K562 (cell line): ENCODE data around the gene TCFL5. TPM values are rescaled to one million over a fixed set of nuclear protein-coding genes. Genes with fewer than 3 reads are reported as not detected.

Experiments
- E2F5 ChIP-seq: sonication (generic); formaldehyde crosslinking; IDR thresholded peaks from 2 replicates; pipeline ENCODE4 v1.8.0; 2022; ENCODE audit warnings: mild to moderate bottlenecking, missing genetic modification reagents
- FUS ChIP-seq: fragments of 200-400 bp; formaldehyde crosslinking; optimal IDR thresholded peaks from 2 replicates; pipeline ENCODE3; 2017; ENCODE audit warnings: low read depth, low read length
- HDAC2 ChIP-seq: fragments of 450-650 bp; IDR thresholded peaks from 2 replicates; pipeline ENCODE4 v1.6.1; 2016; ENCODE audit warnings: mild to moderate bottlenecking
- ZC3H4 ChIP-seq: sonication (generic); formaldehyde crosslinking; IDR thresholded peaks from 2 replicates; pipeline ENCODE4 v1.9.0; 2021; ENCODE audit warnings: missing genetic modification reagents, borderline replicate concordance
- ZFP36 ChIP-seq: fragments of 150-350 bp; IDR thresholded peaks from 2 replicates; pipeline ENCODE4 v1.6.1; 2018; ENCODE audit warnings: low read length, low read depth; ENCODE audit not compliant: partially characterized antibody
- polyA plus RNA-seq, 8 experiments: library from polyadenylated mRNA; depleted of rRNA in 4 of 8; stranded (reverse) in 5 of 8; unstranded in 3 of 8; fragments of >200 nt; fragmentation: Nextera tagmentation in 2 of 8; fragmentation: Illumina TruSeq in 1 of 8; extraction: Ambion mirVana in 2 of 8; extraction: Trizol in 1 of 8; gene quantifications; 2 replicates each; pipeline versions ENCODE4 v1.2.1 to v1.2.3, GENCODE V29; 2011 to 2014; ENCODE audit warnings: inconsistent platforms in 1 of 8, missing spikeins in 1 of 8
- total RNA-seq, 7 experiments: library from RNA; depleted of rRNA in 6 of 7; stranded (reverse); fragments of >200 nt in 6 of 7; fragmentation: Illumina TruSeq in 2 of 7; extraction: Trizol in 2 of 7; gene quantifications; 2 replicates each; pipeline versions ENCODE4 v1.2.1 to v1.2.3, GENCODE V29; 2011 to 2021; ENCODE audit warnings: low replicate concordance in 1 of 7
- TF ChIP-seq, protein P1 (sequence below): sonication (generic); formaldehyde crosslinking; IDR thresholded peaks from 2 replicates; pipeline ENCODE4 v1.8.1; 2023; ENCODE audit warnings: mild to moderate bottlenecking, missing genetic modification reagents
- TF ChIP-seq, protein P2 (sequence below): fragments of 250-450 bp; sonication (Bioruptor Pico); IDR thresholded peaks from 2 replicates; pipeline ENCODE4 v1.4.0; 2020; ENCODE audit warnings: mild to moderate bottlenecking, moderate library complexity
- TF ChIP-seq, protein P3 (sequence below): fragments of 450-650 bp; IDR thresholded peaks from 2 replicates; pipeline ENCODE4 v1.6.1; 2017; ENCODE audit warnings: antibody characterized with exemption, mild to moderate bottlenecking
- TF ChIP-seq, protein P4 (sequence below): fragments of 450-650 bp; formaldehyde crosslinking; IDR thresholded peaks from 2 replicates; pipeline ENCODE4 v1.4.0; 2020; ENCODE audit warnings: mild to moderate bottlenecking, mixed read lengths
- TF ChIP-seq, protein P5 (sequence below): fragments of 250-450 bp; sonication (Bioruptor Pico); IDR thresholded peaks from 2 replicates; pipeline ENCODE4 v1.6.1; 2021; ENCODE audit warnings: mild to moderate bottlenecking

Gene TCFL5
- total and polyA plus RNA-seq, 9 of the 15 experiments (the other 6 are each of a cell fraction or from before 2014, with no cell fraction given): 1.00 to 12.6 (median 9.1) TPM

DNA sequence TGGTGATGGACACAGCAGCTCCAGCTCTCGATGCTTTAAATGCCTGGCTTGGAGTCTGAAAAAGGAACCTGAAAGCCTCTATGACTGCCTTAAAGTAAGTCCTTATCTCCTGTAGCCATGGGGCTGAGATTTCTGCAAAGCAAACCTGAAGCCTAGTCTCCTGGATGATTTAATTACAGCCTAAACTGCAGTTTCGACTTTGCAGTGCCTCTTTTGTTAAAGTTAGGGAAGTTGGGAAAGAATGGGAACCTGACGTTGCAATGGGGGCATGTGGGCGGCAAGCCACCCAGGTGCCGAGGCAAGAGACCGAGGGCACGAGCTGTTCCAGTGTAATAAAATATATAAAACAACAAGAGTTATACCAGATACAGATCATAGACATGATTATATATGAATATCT is 11.7 kb upstream of the TCFL5 start (continued):
- TF ChIP-seq, protein P1, sequence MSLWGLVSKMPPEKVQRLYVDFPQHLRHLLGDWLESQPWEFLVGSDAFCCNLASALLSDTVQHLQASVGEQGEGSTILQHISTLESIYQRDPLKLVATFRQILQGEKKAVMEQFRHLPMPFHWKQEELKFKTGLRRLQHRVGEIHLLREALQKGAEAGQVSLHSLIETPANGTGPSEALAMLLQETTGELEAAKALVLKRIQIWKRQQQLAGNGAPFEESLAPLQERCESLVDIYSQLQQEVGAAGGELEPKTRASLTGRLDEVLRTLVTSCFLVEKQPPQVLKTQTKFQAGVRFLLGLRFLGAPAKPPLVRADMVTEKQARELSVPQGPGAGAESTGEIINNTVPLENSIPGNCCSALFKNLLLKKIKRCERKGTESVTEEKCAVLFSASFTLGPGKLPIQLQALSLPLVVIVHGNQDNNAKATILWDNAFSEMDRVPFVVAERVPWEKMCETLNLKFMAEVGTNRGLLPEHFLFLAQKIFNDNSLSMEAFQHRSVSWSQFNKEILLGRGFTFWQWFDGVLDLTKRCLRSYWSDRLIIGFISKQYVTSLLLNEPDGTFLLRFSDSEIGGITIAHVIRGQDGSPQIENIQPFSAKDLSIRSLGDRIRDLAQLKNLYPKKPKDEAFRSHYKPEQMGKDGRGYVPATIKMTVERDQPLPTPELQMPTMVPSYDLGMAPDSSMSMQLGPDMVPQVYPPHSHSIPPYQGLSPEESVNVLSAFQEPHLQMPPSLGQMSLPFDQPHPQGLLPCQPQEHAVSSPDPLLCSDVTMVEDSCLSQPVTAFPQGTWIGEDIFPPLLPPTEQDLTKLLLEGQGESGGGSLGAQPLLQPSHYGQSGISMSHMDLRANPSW: no peak
- TF ChIP-seq HDAC2 (peak; percentile 52; the same call in 1 of the 2 replicates), E2F5 (CRISPR knock-in tag) (no peak), ZFP36 (no peak), FUS (no peak), ZC3H4 (CRISPR knock-in tag) (no peak)
- TF ChIP-seq, protein P2, sequence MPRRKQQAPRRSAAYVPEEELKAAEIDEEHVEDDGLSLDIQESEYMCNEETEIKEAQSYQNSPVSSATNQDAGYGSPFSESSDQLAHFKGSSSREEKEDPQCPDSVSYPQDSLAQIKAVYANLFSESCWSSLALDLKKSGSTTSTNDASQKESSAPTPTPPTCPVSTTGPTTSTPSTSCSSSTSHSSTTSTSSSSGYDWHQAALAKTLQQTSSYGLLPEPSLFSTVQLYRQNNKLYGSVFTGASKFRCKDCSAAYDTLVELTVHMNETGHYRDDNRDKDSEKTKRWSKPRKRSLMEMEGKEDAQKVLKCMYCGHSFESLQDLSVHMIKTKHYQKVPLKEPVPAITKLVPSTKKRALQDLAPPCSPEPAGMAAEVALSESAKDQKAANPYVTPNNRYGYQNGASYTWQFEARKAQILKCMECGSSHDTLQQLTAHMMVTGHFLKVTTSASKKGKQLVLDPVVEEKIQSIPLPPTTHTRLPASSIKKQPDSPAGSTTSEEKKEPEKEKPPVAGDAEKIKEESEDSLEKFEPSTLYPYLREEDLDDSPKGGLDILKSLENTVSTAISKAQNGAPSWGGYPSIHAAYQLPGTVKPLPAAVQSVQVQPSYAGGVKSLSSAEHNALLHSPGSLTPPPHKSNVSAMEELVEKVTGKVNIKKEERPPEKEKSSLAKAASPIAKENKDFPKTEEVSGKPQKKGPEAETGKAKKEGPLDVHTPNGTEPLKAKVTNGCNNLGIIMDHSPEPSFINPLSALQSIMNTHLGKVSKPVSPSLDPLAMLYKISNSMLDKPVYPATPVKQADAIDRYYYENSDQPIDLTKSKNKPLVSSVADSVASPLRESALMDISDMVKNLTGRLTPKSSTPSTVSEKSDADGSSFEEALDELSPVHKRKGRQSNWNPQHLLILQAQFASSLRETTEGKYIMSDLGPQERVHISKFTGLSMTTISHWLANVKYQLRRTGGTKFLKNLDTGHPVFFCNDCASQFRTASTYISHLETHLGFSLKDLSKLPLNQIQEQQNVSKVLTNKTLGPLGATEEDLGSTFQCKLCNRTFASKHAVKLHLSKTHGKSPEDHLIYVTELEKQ (CRISPR knock-in tag): no peak
- TF ChIP-seq, protein P3, sequence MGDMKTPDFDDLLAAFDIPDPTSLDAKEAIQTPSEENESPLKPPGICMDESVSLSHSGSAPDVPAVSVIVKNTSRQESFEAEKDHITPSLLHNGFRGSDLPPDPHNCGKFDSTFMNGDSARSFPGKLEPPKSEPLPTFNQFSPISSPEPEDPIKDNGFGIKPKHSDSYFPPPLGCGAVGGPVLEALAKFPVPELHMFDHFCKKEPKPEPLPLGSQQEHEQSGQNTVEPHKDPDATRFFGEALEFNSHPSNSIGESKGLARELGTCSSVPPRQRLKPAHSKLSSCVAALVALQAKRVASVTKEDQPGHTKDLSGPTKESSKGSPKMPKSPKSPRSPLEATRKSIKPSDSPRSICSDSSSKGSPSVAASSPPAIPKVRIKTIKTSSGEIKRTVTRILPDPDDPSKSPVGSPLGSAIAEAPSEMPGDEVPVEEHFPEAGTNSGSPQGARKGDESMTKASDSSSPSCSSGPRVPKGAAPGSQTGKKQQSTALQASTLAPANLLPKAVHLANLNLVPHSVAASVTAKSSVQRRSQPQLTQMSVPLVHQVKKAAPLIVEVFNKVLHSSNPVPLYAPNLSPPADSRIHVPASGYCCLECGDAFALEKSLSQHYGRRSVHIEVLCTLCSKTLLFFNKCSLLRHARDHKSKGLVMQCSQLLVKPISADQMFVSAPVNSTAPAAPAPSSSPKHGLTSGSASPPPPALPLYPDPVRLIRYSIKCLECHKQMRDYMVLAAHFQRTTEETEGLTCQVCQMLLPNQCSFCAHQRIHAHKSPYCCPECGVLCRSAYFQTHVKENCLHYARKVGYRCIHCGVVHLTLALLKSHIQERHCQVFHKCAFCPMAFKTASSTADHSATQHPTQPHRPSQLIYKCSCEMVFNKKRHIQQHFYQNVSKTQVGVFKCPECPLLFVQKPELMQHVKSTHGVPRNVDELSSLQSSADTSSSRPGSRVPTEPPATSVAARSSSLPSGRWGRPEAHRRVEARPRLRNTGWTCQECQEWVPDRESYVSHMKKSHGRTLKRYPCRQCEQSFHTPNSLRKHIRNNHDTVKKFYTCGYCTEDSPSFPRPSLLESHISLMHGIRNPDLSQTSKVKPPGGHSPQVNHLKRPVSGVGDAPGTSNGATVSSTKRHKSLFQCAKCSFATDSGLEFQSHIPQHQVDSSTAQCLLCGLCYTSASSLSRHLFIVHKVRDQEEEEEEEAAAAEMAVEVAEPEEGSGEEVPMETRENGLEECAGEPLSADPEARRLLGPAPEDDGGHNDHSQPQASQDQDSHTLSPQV: no peak
- TF ChIP-seq, protein P4, sequence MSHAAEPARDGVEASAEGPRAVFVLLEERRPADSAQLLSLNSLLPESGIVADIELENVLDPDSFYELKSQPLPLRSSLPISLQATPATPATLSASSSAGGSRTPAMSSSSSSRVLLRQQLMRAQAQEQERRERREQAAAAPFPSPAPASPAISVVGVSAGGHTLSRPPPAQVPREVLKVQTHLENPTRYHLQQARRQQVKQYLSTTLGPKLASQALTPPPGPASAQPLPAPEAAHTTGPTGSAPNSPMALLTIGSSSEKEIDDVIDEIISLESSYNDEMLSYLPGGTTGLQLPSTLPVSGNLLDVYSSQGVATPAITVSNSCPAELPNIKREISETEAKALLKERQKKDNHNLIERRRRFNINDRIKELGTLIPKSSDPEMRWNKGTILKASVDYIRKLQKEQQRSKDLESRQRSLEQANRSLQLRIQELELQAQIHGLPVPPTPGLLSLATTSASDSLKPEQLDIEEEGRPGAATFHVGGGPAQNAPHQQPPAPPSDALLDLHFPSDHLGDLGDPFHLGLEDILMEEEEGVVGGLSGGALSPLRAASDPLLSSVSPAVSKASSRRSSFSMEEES (CRISPR knock-in tag): no peak
- TF ChIP-seq, protein P5, sequence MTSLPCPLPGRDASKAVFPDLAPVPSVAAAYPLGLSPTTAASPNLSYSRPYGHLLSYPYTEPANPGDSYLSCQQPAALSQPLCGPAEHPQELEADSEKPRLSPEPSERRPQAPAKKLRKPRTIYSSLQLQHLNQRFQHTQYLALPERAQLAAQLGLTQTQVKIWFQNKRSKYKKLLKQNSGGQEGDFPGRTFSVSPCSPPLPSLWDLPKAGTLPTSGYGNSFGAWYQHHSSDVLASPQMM (CRISPR knock-in tag): no peak
- TF ChIP-seq, all 486 proteins: peak for 8
